GM12872 (cell line): Measurements from ENCODE around the gene RIOK2.

Experiments
- CTCF ChIP-seq: IDR thresholded peaks from 3 replicates; pipeline ENCODE4 v1.5.1; 2011; ENCODE audit warnings: low read depth, mild to moderate bottlenecking, low read length, moderate library complexity; ENCODE audit not compliant: insufficient read depth

The RIOK2 gene

GRCh38 chr5:97121848-97122247, 61.2 kb downstream of the RIOK2 start:
- no peak for TF ChIP-seq CTCF

DNA sequence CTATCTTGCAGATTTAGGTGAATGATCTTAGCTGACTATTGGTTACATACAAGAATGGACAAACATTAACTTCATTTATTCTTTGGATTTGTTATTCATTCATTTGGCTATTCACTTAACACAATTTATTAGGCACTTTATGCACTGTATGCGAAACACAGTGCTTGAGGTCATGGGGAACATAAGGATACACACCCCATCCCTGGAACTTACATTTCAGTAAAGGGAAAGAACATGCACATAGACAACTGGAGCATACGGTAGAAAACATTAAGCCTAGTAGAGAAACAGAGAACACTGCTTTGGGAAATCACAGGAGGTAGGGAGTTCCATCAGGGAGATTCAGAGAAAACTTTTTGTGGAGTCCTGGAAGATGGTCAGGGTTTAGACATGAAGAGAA, 62.9 kb downstream of the RIOK2 start:
- no peak for TF ChIP-seq CTCF

GRCh38 chr5:97119007-97119390, 64.0 kb downstream of the RIOK2 start:
- TF ChIP-seq CTCF, result no peak

GRCh38 chr5:97118261-97119006, 64.6 kb downstream of the RIOK2 start:
- TF ChIP-seq CTCF, result no peak

- TF ChIP-seq CTCF, result no peak
Observed at GRCh38 chr5:97115932-97116331, 67.1 kb downstream of the RIOK2 start.

- no peak for TF ChIP-seq CTCF
Observed at GRCh38 chr5:97112230-97112629, 70.8 kb downstream of the RIOK2 start.

DNA sequence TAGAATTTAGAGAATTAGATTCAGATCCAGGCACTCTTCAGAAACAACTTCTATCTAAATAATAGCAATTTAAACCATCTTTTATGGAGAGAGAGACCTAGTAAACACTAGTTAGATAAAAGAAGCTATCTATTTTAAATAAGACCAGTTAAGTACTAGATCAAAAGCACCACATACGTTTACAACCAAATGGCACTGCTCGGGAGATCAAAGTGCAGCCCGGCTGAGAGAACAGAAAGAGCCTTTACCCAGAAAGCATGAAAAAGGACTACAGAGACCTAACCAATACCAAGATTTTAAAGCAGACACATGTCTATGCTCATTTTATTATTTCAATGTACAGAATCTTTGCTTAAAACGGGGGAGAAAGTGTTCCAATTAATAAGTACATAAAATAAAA, 71.4 kb downstream of the RIOK2 start:
- no peak for TF ChIP-seq CTCF

- no peak for TF ChIP-seq CTCF
Observed at GRCh38 chr5:97111004-97111403, 72.0 kb downstream of the RIOK2 start.
